ENCODE measurements around the gene ELMO1. TPM values are rescaled to one million over a fixed set of nuclear protein-coding genes. Genes with fewer than 3 reads are reported as not detected.

ELMO1 gene
- total and polyA plus RNA-seq, 2 experiments from 2014 or later, result 6.5 to 24.9 TPM

- Histone ChIP-seq H3K4me2 (no peak overlapping the region), H3K79me2 (replicated peaks; ENCODE audit: insufficient read depth) (no peaks in the 10 kb centered on the region), H3K36me3 (ENCODE audit: insufficient read depth) (no peaks in the 10 kb centered on the region), H3K4me1 (ENCODE audit: insufficient read depth) (peaks cover 17% of the 10 kb centered on the region), H3K27ac (ENCODE audit: low read depth) (no peak overlapping the region), H3F3A (replicated peaks; ENCODE audit: low read depth) (no peaks in the 10 kb centered on the region), H3K27me3 (ENCODE audit: insufficient read depth) (no peaks in the 10 kb centered on the region), H2AFZ (no peak overlapping the region), H4K20me1 (replicated peaks; ENCODE audit: insufficient read depth) (no peaks in the 10 kb centered on the region), H3K4me3 (no peak overlapping the region), H3K9me2 (ENCODE audit: insufficient read depth) (peaks cover 27% of the 10 kb centered on the region)
- H3K9me3 Mint-ChIP-seq, result no peaks in the 10 kb centered on the region; the same call in 1 of the 3 replicates
- no peak overlapping the region for H3K27ac Mint-ChIP-seq
- H3K4me3 Mint-ChIP-seq, result no peak overlapping the region
- TF ChIP-seq CTCF (conservative IDR thresholded peaks at IDR 0.05; ENCODE audit: low read depth in 2 of 2) (no peak), POLR2AphosphoS5 (IDR thresholded peaks at IDR 0.05; ENCODE audit: low read depth) (no peak), ETS1 (IDR thresholded peaks at IDR 0.05) (no peak), JUNB (IDR thresholded peaks at IDR 0.05; ENCODE audit: unreplicated experiment) (no peak), ZNF462 (CRISPR knock-in tag; IDR thresholded peaks at IDR 0.05) (no peak), CREB1 (CRISPR knock-in tag; IDR thresholded peaks at IDR 0.05; ENCODE audit: low read depth) (no peak), ZNF114 (CRISPR knock-in tag; IDR thresholded peaks at IDR 0.05) (no peak), EZH2phosphoT487 (IDR thresholded peaks at IDR 0.05; ENCODE audit: unreplicated experiment) (no peak), NANOG (IDR thresholded peaks at IDR 0.05; ENCODE audit: borderline replicate concordance) (no peak), ZNF331 (CRISPR knock-in tag; IDR thresholded peaks at IDR 0.05; ENCODE audit: low read depth) (no peak), EZH2 (IDR thresholded peaks at IDR 0.05; ENCODE audit: low read depth, unreplicated experiment) (no peak)
- H3K4me1 Mint-ChIP-seq, result peaks cover 13% of the 10 kb centered on the region
- DNase-seq (ENCODE audit: low spot score) (no peak), ATAC-seq (no peak)
- H3K36me3 Mint-ChIP-seq (ENCODE audit: low read depth), result no peaks in the 10 kb centered on the region; the same call in 2 of the 3 replicates
- no peaks in the 10 kb centered on the region for H3K27me3 Mint-ChIP-seq (ENCODE audit: insufficient read depth, low read depth, poor library complexity)
Observed at GRCh38 chr7:36956814-36957213, 491.9 kb downstream of the ELMO1 start.

All from GM23338 (cell line).